HG02885 (cell line): ENCODE results near the gene TMEM161B.
A peak's percentile ranks its signal among the peaks of the same experiment; 100 is the strongest.
"Not testable (repeated sequence)": the region's sequence is repeated elsewhere in the genome, so short reads cannot be mapped to it uniquely, and the experiment has no call there.

Source experiments
- ATAC-seq: cut with Tn5 transposase; IDR thresholded peaks from one replicate; pipeline ENCODE4 v1.9.1; 2021; ENCODE audit warnings: mild to moderate bottlenecking; ENCODE audit not compliant: unreplicated experiment, poor library complexity

Gene TMEM161B

GRCh38 chr5:88268385-88269184 is at the start of gene TMEM161B:
Gene TMEM161B, minus strand, starts transcription at chr5:88268845. Its CDS starts 122 bp downstream, at chr5:88268723.
- peak; percentile 99 for ATAC-seq

DNA sequence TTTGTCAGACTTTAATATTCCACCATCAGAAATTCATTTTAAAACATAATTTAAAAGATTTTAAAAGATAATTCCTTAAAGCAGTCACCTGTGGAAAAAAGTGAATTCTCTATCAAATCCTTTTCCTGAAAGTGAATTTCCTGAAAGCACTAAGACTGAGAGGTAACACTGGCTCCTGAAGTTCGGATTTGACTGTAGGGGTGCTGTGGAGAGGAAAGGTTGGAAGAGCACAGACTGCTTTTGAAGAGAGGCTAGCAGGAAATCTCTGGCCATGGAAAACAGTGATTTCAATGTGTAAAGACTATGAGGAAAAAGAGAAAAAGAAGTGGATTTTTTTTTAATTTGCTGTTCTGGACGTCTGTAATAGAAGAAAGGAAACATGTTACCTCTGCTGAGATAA is 35.7 kb upstream of the TMEM161B start:
- no peak for ATAC-seq

- ATAC-seq: no peak
Observed at GRCh38 chr5:88298425-88298824, 29.8 kb upstream of the TMEM161B start.

- no peak for ATAC-seq
Observed at GRCh38 chr5:88290801-88291200, 22.2 kb upstream of the TMEM161B start.

DNA sequence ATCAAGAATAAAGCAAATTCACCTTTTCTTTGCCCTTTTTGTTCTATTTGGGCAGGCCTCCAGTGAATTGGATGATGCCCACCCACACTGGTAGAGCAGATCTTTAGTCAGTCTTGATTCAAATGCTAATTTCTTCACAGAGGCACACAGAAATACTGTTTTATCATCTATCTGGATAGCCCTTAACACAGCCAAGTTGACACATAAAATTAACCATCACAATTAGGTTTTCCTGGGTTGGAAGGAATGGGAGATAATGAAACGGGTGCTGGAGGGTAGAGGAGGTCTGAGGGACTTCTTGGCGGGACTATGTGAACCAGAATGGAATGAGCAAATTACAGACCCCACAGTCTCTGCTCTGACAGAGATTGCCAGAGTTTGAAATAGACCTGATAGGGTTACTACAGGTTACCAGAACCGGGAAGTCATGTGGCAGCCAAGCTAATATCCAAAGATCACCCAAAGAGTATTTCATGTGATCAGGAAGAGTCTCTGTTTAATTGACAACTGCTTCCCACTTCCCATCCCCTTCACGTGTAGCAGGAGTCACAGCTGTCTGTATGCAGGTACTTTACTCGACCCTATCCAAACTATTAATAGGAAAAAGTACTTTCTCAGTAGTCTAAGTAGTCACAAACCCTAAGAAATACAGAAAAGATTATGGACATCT is 20.0 kb upstream of the TMEM161B start:
- ATAC-seq: no peak

DNA sequence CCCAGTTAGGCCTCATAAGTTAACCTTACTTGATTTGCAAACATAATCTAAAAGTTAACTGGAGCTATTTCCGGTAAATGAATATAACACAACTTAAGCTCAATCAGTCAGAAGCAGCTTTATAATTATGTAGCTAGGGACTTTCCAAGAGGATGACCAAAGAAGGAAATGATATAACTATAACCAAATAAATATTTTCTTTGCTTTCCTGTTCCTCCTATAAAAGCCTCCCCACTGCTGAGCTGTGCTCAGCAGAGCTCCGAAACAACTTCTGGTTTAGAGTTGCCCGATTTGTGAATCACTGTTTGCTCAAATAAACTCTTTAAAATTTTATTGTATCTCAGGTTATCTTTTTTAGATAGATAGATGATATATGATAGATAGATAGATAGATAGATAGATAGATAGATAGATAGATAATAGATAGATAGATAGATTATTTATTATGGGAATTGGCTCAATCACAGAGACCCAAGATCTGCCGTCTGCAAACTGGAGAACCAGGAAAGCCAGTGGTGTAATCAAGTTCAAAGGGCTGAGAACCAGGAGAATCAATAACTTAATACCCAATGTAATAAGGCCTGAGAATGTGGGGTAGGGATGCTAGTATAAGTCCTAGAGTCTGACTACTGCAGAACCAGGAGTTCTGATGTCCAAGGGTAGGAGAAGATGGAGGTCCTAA is 19.3 kb upstream of the TMEM161B start:
- no peak for ATAC-seq

DNA sequence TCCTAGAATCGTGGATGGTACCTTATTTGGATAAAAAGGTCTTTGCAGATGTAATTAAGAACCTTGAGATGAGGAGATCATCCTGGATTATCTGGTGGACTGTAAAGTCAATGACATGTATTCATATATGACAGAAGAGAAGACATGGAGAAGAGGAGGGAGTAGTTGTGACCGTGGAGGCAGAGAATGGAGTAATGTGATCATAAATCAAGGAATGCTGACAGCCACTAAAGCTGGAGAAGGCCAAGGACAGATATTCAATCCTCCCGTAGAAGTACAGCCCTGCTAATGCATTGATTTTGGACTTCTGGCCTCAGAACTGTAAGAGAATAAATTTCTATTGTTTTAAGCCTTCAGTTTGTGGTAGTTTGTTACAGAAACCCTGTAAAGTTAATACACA is 18.7 kb upstream of the TMEM161B start:
- ATAC-seq: no peak

DNA sequence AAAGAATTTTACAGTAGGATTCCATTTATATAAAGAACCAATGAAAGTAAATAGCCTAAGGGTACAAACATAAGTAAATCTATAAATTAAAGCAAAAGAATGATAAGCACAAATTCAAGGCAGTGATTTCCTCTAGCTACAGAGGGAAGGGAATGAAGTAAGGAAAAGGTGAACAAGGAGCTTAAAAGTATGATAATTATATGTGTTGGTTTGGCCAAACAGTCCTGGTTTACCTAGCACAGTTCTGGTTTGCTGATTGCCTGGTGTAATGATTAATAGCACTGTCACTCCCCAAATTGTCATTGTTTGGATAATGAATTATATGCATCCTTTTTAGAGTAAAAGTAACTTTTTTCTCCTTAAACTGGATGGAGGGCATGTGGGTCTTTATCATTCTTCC is 15.0 kb upstream of the TMEM161B start:
- ATAC-seq: no peak

- ATAC-seq: no peak
Observed at GRCh38 chr5:88281322-88281721, 12.7 kb upstream of the TMEM161B start.

DNA sequence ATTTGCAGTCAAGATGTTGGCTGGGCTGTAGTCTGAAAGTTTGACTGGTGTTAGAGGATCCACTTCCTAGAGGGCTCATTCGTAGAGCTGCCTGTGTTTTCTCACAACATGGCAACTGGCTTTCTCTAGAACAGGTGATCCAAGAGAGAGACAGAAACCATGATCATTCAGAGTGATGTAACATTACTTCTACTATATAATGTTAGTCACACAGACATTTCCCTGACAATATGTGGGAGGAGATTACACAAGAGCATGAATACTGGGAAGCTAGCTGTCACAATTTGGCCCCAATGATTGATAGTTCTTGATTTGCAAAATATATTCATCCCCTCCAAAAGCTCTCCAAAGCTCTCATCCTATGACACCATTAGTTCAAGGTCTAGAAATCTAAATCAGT is 10.9 kb upstream of the TMEM161B start:
- no peak for ATAC-seq

DNA sequence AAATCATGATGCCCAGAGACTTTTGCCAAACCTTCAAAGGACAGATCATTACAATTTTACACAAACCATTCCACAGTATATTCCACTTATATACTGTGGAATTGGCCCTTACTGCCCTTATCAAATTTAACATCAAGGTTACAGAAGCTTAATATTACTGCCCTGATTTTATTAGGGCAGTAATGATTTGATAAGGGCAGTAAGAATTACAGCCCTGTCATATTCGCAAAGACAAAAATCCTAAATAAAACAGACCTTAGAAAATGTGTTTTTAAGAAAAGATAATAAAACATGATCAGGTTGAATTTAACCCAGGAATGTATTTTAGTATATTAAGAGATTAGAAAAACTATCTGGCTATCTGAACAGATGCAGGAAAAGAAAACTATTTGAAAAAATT is 7.7 kb upstream of the TMEM161B start:
- no peak for ATAC-seq

DNA sequence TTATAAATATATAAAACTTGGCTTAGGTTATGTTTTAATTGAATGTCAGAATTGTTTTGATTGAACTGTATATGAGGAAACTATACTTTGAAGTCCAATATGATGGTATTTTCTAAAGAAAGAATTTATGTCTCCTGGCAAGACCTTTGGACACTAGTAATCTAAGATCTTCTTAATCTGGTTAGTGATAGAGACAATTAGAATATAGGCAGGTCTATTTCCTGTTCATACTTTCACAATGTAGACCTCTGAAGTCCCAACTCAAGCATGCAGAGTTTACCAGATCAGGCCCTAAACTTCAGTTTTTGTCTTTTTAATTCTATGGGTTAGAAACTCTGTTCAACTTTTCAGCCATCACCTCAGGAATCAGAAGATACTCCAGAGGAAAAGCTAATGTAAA is 6.9 kb upstream of the TMEM161B start:
- ATAC-seq: no peak

DNA sequence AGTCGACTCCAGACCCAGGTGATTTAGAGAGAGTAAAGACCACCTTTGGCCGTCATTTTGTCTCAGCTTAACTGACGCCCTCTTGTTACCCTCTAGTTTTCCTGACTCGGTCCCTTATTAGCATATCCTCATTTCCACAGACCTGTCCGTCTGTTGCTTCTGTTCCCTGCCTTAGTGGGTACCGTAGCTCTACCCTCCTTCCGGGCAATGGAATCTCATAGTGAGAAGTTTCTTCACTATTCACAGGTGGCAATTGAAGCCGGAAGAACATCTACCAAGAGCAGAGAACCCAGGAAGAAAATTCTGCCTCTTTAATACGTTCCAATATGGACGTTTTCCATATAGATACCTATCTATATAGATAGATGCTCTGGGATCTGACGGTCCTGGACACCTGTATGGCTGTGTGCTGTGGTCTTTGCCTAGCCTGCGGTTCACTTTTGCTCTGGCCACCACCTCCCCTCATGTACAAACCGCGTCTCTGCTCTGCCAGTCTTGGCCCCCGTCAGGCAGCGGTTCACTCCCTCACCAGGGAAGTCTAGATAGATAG is 652 bp upstream of the TMEM161B start:
- peak; percentile 31 for ATAC-seq

- ATAC-seq: not testable (repeated sequence)
Observed at GRCh38 chr5:88264565-88264964, 4.1 kb downstream of the TMEM161B start.

GRCh38 chr5:88263349-88263748 is 5.3 kb downstream of the TMEM161B start:
- ATAC-seq: no peak

DNA sequence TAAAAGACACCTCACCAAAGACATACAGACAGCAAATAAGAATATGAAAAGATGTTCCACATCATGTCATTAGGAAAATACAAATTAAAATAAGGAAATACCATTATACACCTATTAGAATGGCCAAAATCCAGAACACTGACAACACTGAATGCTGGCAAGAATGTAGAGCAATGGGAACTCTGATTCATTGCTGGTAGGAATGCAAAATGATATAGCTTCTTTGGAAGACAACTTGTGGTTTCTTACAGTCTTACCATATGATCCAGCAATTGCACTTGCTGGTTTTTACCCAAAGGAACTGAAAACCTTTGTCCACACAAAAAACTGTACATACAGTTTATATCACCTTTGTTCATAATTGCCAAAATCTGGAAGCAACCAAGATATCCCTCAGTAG is 6.5 kb downstream of the TMEM161B start:
- no peak for ATAC-seq

- ATAC-seq: no peak
Observed at GRCh38 chr5:88258636-88259035, 10.0 kb downstream of the TMEM161B start.

DNA sequence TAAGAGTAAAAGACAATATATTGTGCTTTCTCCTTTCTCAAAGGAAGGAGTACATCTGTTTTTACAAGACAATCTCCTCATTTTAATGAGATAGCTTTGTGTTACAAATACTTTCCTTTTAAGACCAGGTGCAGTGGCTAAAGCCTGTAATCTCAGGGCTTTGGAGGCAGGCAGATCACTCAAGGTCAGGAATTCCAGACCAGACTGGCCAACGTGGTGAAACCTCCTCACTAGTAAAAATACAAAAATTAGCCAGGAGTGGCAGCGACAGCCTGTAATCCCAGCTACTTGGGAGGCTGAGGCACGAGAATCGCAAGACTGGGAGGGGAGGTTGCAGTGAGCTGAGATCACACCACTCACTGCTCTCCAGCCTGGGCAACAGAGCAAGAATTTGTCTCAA is 11.8 kb downstream of the TMEM161B start:
- no peak for ATAC-seq

- ATAC-seq: no peak
Observed at GRCh38 chr5:88256037-88256436, 12.6 kb downstream of the TMEM161B start.

- ATAC-seq: no peak
Observed at GRCh38 chr5:88254320-88254719, 14.3 kb downstream of the TMEM161B start.
